Keratinocyte (primary cell): Measurements from ENCODE around the gene C7.

Experiments
- EZH2 ChIP-seq: IDR thresholded peaks from one replicate; pipeline ENCODE4 v1.6.1; 2012; ENCODE audit warnings: inconsistent platforms, mild to moderate bottlenecking, low read length, moderate library complexity
- TF ChIP-seq, protein P1 (sequence below), 3 experiments: IDR thresholded peaks in 1 of 3; conservative IDR thresholded peaks in 1 of 3; optimal IDR thresholded peaks in 1 of 3; 2 replicates in 2 of 3; 3 replicates in 1 of 3; pipeline versions ENCODE3 to v1.5.1; 2011; ENCODE audit warnings: low read length in 3 of 3, mild to moderate bottlenecking in 3 of 3, moderate library complexity in 2 of 3, control low read depth in 1 of 3, inconsistent platforms in 1 of 3; ENCODE audit not compliant: insufficient read depth in 2 of 3; ENCODE audit errors: extremely low read depth in 1 of 3

DNA sequence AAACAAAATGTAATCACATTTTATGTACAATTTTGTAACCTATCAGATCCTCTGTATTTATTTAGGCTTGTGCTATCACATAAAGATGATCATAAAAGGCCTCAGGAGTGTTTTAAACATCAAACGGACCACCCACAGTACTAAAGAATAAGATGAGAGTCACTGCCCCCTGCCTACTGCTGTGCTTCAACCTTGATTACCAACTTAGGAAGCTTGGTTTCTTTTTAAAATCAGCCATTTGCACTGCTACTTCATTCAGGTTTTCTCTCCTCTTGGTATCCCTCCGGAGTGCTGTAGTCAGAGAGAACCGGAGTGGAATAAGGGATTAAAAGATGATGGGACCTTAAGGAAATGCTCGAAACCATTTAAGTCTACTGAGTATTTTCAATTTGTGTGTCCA is 6.9 kb downstream of the C7 start:
- TF ChIP-seq, protein P1, sequence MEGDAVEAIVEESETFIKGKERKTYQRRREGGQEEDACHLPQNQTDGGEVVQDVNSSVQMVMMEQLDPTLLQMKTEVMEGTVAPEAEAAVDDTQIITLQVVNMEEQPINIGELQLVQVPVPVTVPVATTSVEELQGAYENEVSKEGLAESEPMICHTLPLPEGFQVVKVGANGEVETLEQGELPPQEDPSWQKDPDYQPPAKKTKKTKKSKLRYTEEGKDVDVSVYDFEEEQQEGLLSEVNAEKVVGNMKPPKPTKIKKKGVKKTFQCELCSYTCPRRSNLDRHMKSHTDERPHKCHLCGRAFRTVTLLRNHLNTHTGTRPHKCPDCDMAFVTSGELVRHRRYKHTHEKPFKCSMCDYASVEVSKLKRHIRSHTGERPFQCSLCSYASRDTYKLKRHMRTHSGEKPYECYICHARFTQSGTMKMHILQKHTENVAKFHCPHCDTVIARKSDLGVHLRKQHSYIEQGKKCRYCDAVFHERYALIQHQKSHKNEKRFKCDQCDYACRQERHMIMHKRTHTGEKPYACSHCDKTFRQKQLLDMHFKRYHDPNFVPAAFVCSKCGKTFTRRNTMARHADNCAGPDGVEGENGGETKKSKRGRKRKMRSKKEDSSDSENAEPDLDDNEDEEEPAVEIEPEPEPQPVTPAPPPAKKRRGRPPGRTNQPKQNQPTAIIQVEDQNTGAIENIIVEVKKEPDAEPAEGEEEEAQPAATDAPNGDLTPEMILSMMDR (optimal IDR thresholded peaks at IDR 0.05 in 1 of 3, IDR thresholded peaks at IDR 0.05 in 1 of 3, conservative IDR thresholded peaks at IDR 0.05 in 1 of 3; ENCODE audit: extremely low read depth in 1 of 3, insufficient read depth in 2 of 3, low read length in 3 of 3) = no peak
- TF ChIP-seq EZH2 = no peak
